ENCODE measurements around the gene CCDC18. TPM values are rescaled to one million over a fixed set of nuclear protein-coding genes. Genes with fewer than 3 reads are reported as not detected.
A peak's percentile ranks its signal among the peaks of the same experiment; 100 is the strongest.

The CCDC18 gene
- polyA plus RNA-seq, 3 donors = 2.8 to 5.9 (median 4.4) TPM

DNA sequence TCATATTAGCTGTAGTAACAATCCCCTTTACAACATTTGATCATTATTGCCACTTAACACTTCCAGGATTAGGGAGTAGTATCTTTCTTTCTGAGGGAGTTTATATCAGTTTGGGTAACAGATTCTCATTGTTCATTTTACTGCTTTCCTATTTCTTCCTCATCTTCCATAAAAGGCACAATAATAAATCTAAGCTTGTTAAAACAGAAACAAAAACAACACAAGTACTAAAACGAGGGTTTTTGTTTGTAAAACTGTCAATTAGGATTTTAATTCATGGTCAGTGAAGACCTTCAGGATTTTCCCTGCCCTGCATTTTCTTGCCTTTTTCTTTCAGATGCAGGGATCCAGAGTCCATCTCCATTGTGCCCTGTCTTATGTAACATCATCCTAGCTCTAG lies 29.8 kb upstream of the CCDC18 start:
- no peak for DNase-seq
- Histone ChIP-seq H4K20me1 (ENCODE audit: insufficient read depth, low read length) (peaks cover 30% of the 10 kb centered on the region), H3K79me2 (ENCODE audit: insufficient read depth, low read length) (peaks cover 9% of the 10 kb centered on the region), H3K27ac (ENCODE audit: low read depth in 1 of 2, low read length in 2 of 2) (no peak overlapping the region), H3K4me3 (replicated peaks in 1 of 3; ENCODE audit: low read depth in 2 of 3, low read length in 3 of 3) (no peak overlapping the region), H3K9me3 (replicated peaks in 1 of 2; ENCODE audit: control insufficient read depth in 1 of 2, insufficient read depth in 1 of 2, low read length in 2 of 2) (no peaks in the 10 kb centered on the region), H3K4me1 (ENCODE audit: control insufficient read depth in 1 of 2, insufficient read depth in 2 of 2, low read length in 2 of 2) (peaks cover 0 to 4% of the 10 kb centered on the region in 2 donors), H3K36me3 (replicated peaks in 1 of 2; ENCODE audit: control insufficient read depth in 1 of 2, insufficient read depth in 2 of 2, low read length in 2 of 2) (peaks cover 67 to 88% of the 10 kb centered on the region in 2 donors), H3K27me3 (ENCODE audit: control insufficient read depth in 2 of 2, insufficient read depth in 2 of 2, low read length in 2 of 2) (no peaks in the 10 kb centered on the region), H3K4me2 (replicated peaks; ENCODE audit: extremely low read depth, low read length, poor library complexity, severe bottlenecking) (no peak overlapping the region), H3K9ac (ENCODE audit: insufficient read depth, low read length, poor library complexity, severe bottlenecking) (no peak overlapping the region), H2AFZ (ENCODE audit: insufficient read depth, low read depth, low read length, poor library complexity, severe bottlenecking) (no peak overlapping the region)
- H3K4me3 Mint-ChIP-seq = no peak overlapping the region
- peaks cover 59 to 70% of the 10 kb centered on the region in 2 donors for H3K36me3 Mint-ChIP-seq
- intact Hi-C loops (cut with micrococcal nuclease) = no loop called here
- no peaks in the 10 kb centered on the region for H3K27me3 Mint-ChIP-seq (ENCODE audit: low read depth in 3 of 3)
- peaks cover 5% of the 10 kb centered on the region for H3K4me1 Mint-ChIP-seq
- WGBS (ENCODE audit: insufficient coverage) = no CpG with 5 or more reads among the region's 1 CpG
- no peaks in the 10 kb centered on the region for H3K9me3 Mint-ChIP-seq
- TF ChIP-seq, protein P1, sequence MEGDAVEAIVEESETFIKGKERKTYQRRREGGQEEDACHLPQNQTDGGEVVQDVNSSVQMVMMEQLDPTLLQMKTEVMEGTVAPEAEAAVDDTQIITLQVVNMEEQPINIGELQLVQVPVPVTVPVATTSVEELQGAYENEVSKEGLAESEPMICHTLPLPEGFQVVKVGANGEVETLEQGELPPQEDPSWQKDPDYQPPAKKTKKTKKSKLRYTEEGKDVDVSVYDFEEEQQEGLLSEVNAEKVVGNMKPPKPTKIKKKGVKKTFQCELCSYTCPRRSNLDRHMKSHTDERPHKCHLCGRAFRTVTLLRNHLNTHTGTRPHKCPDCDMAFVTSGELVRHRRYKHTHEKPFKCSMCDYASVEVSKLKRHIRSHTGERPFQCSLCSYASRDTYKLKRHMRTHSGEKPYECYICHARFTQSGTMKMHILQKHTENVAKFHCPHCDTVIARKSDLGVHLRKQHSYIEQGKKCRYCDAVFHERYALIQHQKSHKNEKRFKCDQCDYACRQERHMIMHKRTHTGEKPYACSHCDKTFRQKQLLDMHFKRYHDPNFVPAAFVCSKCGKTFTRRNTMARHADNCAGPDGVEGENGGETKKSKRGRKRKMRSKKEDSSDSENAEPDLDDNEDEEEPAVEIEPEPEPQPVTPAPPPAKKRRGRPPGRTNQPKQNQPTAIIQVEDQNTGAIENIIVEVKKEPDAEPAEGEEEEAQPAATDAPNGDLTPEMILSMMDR (IDR thresholded peaks at IDR 0.05) = no peak
- H3K27ac Mint-ChIP-seq = peak overlapping the region in 1 of 7 donors; percentile 63

GRCh38 chr1:93151474-93151873 lies 29.1 kb upstream of the CCDC18 start:
- H3K9ac ChIP-seq (ENCODE audit: insufficient read depth, low read length, poor library complexity, severe bottlenecking) = no peak overlapping the region
- H3K27ac ChIP-seq (ENCODE audit: low read depth in 1 of 2, low read length in 2 of 2) = no peak overlapping the region
- H4K20me1 ChIP-seq (ENCODE audit: insufficient read depth, low read length) = peaks cover 35% of the 10 kb centered on the region
- H3K27me3 Mint-ChIP-seq (ENCODE audit: low read depth in 3 of 3) = no peaks in the 10 kb centered on the region
- intact Hi-C loops (cut with micrococcal nuclease) = no loop called here
- H3K36me3 Mint-ChIP-seq = peaks cover 61 to 71% of the 10 kb centered on the region in 2 donors
- H3K79me2 ChIP-seq (ENCODE audit: insufficient read depth, low read length) = peaks cover 13% of the 10 kb centered on the region
- no peak overlapping the region for H3K4me3 ChIP-seq (replicated peaks in 1 of 3; ENCODE audit: low read depth in 2 of 3, low read length in 3 of 3)
- no peak for DNase-seq
- H2AFZ ChIP-seq (ENCODE audit: insufficient read depth, low read depth, low read length, poor library complexity, severe bottlenecking) = no peak overlapping the region
- H3K9me3 Mint-ChIP-seq = no peaks in the 10 kb centered on the region
- H3K4me3 Mint-ChIP-seq = no peak overlapping the region
- peaks cover 73 to 96% of the 10 kb centered on the region in 2 donors for H3K36me3 ChIP-seq (replicated peaks in 1 of 2; ENCODE audit: control insufficient read depth in 1 of 2, insufficient read depth in 2 of 2, low read length in 2 of 2)
- TF ChIP-seq, protein P1 (IDR thresholded peaks at IDR 0.05) = no peak
- H3K4me1 Mint-ChIP-seq = peaks cover 7% of the 10 kb centered on the region
- H3K4me2 ChIP-seq (replicated peaks; ENCODE audit: extremely low read depth, low read length, poor library complexity, severe bottlenecking) = no peak overlapping the region
- H3K9me3 ChIP-seq (replicated peaks in 1 of 2; ENCODE audit: control insufficient read depth in 1 of 2, insufficient read depth in 1 of 2, low read length in 2 of 2) = no peaks in the 10 kb centered on the region
- no peak overlapping the region for H3K27ac Mint-ChIP-seq
- peaks cover 0 to 5% of the 10 kb centered on the region in 2 donors for H3K4me1 ChIP-seq (ENCODE audit: control insufficient read depth in 1 of 2, insufficient read depth in 2 of 2, low read length in 2 of 2)
- no peaks in the 10 kb centered on the region for H3K27me3 ChIP-seq (ENCODE audit: control insufficient read depth in 2 of 2, insufficient read depth in 2 of 2, low read length in 2 of 2)
